ENCODE data around the gene SDHB. TPM values are rescaled to one million over a fixed set of nuclear protein-coding genes. Genes with fewer than 3 reads are reported as not detected.

SDHB gene
- total RNA-seq, 4 donors from 2014 or later: 77.6 to 154 (median 86.2) TPM

DNA sequence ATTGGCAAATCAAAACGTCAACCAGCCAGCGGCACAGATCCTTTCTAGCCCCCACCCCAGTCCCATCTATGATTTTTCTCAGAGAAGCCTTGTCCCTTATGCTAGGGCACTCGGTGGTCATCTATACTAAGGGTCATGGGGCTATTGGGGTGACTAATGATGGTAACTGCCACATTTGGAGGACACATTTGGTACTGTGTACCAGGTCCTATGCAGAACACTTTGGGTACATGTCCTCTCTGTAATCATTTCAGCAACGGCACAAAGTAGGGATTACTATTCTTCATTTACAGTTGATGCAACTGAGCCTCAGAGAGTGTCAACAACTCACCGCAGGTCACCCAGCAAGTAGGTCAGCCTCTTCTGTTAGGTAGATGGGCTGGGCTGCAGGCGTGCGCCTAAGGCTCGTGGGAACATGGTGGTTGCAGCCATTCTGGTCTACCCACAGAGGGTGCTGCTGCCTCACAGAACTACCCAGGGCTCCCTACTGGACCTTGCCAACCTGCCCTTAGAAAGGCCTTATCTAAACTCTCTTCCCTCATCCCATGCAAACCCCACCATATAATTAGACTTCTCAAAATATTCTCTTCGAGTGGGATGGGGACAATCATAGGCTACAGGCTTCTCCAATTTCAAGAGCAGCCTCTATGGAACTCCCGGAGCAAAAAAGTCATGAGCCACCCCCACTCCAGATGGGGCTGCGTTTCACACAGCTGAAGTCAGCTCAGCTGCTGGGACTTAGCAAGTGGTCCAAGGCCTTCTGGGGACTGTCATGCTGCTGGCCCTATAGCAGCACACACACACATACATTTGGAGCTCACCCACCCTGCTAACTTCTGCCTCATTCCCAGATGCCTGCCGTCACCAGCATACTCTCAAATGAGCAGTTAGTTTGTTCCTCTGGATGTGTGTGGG is 5.8 kb upstream of the SDHB start:
- no peak for TF ChIP-seq POLR2A (IDR thresholded peaks at IDR 0.05)
- TF ChIP-seq, protein P1, sequence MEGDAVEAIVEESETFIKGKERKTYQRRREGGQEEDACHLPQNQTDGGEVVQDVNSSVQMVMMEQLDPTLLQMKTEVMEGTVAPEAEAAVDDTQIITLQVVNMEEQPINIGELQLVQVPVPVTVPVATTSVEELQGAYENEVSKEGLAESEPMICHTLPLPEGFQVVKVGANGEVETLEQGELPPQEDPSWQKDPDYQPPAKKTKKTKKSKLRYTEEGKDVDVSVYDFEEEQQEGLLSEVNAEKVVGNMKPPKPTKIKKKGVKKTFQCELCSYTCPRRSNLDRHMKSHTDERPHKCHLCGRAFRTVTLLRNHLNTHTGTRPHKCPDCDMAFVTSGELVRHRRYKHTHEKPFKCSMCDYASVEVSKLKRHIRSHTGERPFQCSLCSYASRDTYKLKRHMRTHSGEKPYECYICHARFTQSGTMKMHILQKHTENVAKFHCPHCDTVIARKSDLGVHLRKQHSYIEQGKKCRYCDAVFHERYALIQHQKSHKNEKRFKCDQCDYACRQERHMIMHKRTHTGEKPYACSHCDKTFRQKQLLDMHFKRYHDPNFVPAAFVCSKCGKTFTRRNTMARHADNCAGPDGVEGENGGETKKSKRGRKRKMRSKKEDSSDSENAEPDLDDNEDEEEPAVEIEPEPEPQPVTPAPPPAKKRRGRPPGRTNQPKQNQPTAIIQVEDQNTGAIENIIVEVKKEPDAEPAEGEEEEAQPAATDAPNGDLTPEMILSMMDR (IDR thresholded peaks at IDR 0.05): no peak
- H3K4me3 ChIP-seq (ENCODE audit: low read depth, poor library complexity, severe bottlenecking): no peak overlapping the region
- 38 to 39% methylated on average over 12 of the region's 12 CpGs for WGBS, 2 donors
- intact Hi-C loops (cut with DNase I; ENCODE audit: low total_unique reads): loop anchor here (10.0 kb wide), 1 partner anchor 175 kb away; no protein-coding TSS in a partner anchor
- DNase-seq (ENCODE audit: low spot score in 2 of 2): peak in 1 of 2 donors; percentile 25

DNA sequence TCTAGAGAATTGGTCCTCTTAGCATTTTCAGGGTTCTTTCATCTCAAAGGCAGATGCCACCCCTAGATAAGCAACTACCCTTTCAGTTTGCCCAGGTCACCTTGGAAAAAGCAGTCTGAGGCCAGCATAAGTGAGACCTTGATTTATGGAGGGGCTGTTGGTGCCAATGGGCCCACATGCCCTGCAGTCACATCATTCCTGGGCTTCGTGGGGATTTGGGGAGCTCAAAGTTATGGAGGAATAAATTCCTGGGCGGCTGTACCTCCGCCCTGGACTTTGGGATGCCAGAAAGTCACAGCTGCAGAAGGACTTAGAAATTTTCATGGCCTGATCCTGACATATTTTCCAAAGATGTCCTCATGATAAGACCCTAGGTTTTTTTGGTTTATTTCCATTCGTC is 2.7 kb upstream of the SDHB start:
- no peak for DNase-seq (ENCODE audit: low spot score in 2 of 2)
- 81 to 82% methylated on average over 4 of the region's 4 CpGs for WGBS, 2 donors
- no peak overlapping the region for H3K4me3 ChIP-seq (ENCODE audit: low read depth, poor library complexity, severe bottlenecking)
- TF ChIP-seq, protein P1 (IDR thresholded peaks at IDR 0.05): no peak
- TF ChIP-seq POLR2A (IDR thresholded peaks at IDR 0.05): no peak
- intact Hi-C loops (cut with DNase I; ENCODE audit: low total_unique reads): no loop called here

DNA sequence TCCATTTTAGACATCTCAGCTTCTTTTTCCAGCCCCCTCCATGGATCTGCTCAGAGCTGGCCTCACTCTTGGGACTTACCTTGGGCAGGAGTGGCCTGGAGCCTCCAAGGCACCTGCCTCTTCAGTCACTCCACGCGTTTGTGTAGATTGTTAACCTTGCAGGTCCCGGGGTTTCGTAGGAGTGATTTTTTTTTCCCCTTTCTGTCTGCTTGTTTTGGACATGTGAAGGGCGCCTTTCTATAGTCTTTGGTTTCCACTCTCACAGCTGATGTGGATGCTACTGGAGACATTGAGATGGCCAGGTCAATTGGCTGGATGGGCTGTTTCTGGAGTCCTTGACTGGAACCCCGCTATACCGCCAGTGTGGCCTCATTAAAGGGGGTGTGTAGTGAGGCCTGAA is 2.0 kb upstream of the SDHB start:
- DNase-seq (ENCODE audit: low spot score in 2 of 2): no peak
- TF ChIP-seq POLR2A (IDR thresholded peaks at IDR 0.05): no peak
- TF ChIP-seq, protein P1 (IDR thresholded peaks at IDR 0.05): no peak
- 91 to 94% methylated on average over 7 of the region's 7 CpGs for WGBS, 2 donors
- no peak overlapping the region for H3K4me3 ChIP-seq (ENCODE audit: low read depth, poor library complexity, severe bottlenecking)
- intact Hi-C loops (cut with DNase I; ENCODE audit: low total_unique reads): no loop called here

DNA sequence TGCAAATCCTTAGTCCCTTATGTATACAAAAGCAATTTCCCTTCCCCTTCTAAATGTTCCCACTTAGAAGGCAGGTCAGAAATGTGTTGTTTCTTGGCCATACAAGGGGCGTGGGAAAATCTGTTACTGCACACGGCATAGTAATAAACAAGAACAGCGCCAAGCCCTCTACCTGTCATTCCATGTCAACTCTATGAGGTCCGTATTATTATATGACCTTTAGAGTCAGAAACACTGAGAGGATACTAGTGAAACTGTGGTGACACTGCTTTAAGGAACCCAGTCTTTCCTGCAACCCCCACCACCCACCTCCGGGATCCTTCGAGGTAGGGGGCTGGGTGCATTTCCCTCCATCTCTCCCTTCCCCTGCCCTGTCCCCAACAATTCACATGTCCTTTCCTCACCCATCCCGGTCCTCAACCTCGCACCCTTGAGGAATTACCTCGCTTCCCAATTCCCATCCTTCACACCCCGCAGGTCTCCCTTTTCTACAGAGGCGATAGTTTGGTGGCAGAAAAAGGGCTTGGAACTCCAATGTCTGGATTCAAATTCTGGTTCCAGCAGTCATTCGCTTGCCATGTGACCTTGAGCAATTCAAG is 647 bp downstream of the SDHB start:
- peak overlapping the region; percentile 89 for H3K4me3 ChIP-seq (ENCODE audit: low read depth, poor library complexity, severe bottlenecking)
- intact Hi-C loops (cut with DNase I; ENCODE audit: low total_unique reads): no loop called here
- DNase-seq (ENCODE audit: low spot score in 2 of 2): no peak
- no peak for TF ChIP-seq POLR2A (IDR thresholded peaks at IDR 0.05)
- TF ChIP-seq, protein P1 (IDR thresholded peaks at IDR 0.05): no peak
- WGBS, 2 donors: 5 to 7% methylated on average over 12 of the region's 12 CpGs

GRCh38 chr1:17052641-17053040 is 1.2 kb downstream of the SDHB start:
- no peak for TF ChIP-seq POLR2A (IDR thresholded peaks at IDR 0.05)
- TF ChIP-seq, protein P1 (IDR thresholded peaks at IDR 0.05): no peak
- no peak overlapping the region for H3K4me3 ChIP-seq (ENCODE audit: low read depth, poor library complexity, severe bottlenecking)
- no peak for DNase-seq (ENCODE audit: low spot score in 2 of 2)
- intact Hi-C loops (cut with DNase I; ENCODE audit: low total_unique reads): no loop called here
